H1 (cell line): ENCODE data around the gene NHSL2. TPM values are rescaled to one million over a fixed set of nuclear protein-coding genes. Genes with fewer than 3 reads are reported as not detected.

Source experiments
- CTCF ChIA-PET: fragments of 300-600 bp; sonication (Branson Sonifier 250); formaldehyde crosslinking; loops from one replicate; lab custom pipeline; 2021; ENCODE audit not compliant: partially characterized antibody; lab: Charles Lee
- POLR2A ChIA-PET: fragments of 300-600 bp; sonication (Branson Sonifier 250); formaldehyde crosslinking; loops from one replicate; lab custom pipeline; 2021; ENCODE audit warnings: inconsistent platforms; ENCODE audit not compliant: partially characterized antibody; lab: Charles Lee
- DNase-seq, 2 experiments: peaks; one replicate each; pipeline versions ENCODE4 v3.0.0 to v3.0.0-alpha.2; 2010 to 2022; ENCODE audit warnings: low spot score in 2 of 2, low read depth in 1 of 2, mixed read lengths in 1 of 2
- FAIRE-seq: peaks from 2 replicates; lab custom pipeline; 2011; peaks lifted over from hg19 to GRCh38; lab: Jason Lieb, UNC
- H2AFZ ChIP-seq: 2 replicates; pipeline ENCODE4 v1.8.1; 2012; ENCODE audit warnings: low read length, inconsistent platforms
- H2AK5ac ChIP-seq: 2 replicates; pipeline ENCODE4 v1.6.1; 2013; ENCODE audit warnings: low read depth, low read length
- H2BK120ac ChIP-seq: replicated peaks from 2 replicates; pipeline ENCODE3; 2013; ENCODE audit warnings: low read depth, low read length, inconsistent platforms
- H2BK12ac ChIP-seq: 2 replicates; pipeline ENCODE4 v1.6.1; 2013; ENCODE audit warnings: low read depth, low read length
- H2BK15ac ChIP-seq: 2 replicates; pipeline ENCODE4 v1.6.1; 2013; ENCODE audit warnings: low read length
- H2BK20ac ChIP-seq: 2 replicates; pipeline ENCODE4 v1.6.1; 2013; ENCODE audit warnings: low read length
- H2BK5ac ChIP-seq: 2 replicates; pipeline ENCODE4 v1.6.1; 2013; ENCODE audit warnings: low read depth, low read length
- H3K14ac ChIP-seq: 2 replicates; pipeline ENCODE4 v1.6.1; 2013; ENCODE audit warnings: inconsistent platforms; ENCODE audit not compliant: insufficient read length
- H3K18ac ChIP-seq: 2 replicates; pipeline ENCODE4 v1.6.1; 2013; ENCODE audit warnings: low read length; ENCODE audit errors: extremely low read depth
- H3K23ac ChIP-seq: 2 replicates; pipeline ENCODE4 v1.6.1; 2013; ENCODE audit warnings: inconsistent platforms; ENCODE audit not compliant: insufficient read length
- H3K23me2 ChIP-seq: 2 replicates; pipeline ENCODE4 v1.6.1; 2013; ENCODE audit warnings: low read depth, low read length
- H3K27ac ChIP-seq: 2 replicates; pipeline ENCODE4 v1.6.1; 2011; ENCODE audit warnings: low read depth, low read length, inconsistent platforms
- H3K27me3 ChIP-seq, 4 experiments: replicated peaks in 1 of 4; 1 replicate in 1 of 4; 2 replicates in 3 of 4; pipeline versions ENCODE4 v1.6.1 to v1.8.1; 2011 to 2013; ENCODE audit warnings: low read length in 3 of 4, mild to moderate bottlenecking in 3 of 4, inconsistent platforms in 2 of 4, mixed read lengths in 2 of 4, moderate library complexity in 1 of 4; ENCODE audit not compliant: control insufficient read depth in 3 of 4, insufficient read depth in 3 of 4; ENCODE audit errors: extremely low read depth in 1 of 4
- H3K36me3 ChIP-seq, 4 experiments: 2 replicates each; pipeline versions ENCODE4 v1.6.1 to v1.8.1; 2011 to 2013; ENCODE audit warnings: mild to moderate bottlenecking in 4 of 4, low read length in 3 of 4, moderate library complexity in 2 of 4, control low read depth in 1 of 4, inconsistent platforms in 1 of 4; ENCODE audit not compliant: insufficient read depth in 4 of 4, control insufficient read depth in 2 of 4
- H3K4ac ChIP-seq: replicated peaks from 2 replicates; pipeline ENCODE3; 2013; ENCODE audit warnings: low read length, low read depth, mixed read lengths, inconsistent platforms; ENCODE audit not compliant: insufficient read length
- H3K4me1 ChIP-seq, 4 experiments: replicated peaks in 1 of 4; 1 replicate in 1 of 4; 2 replicates in 3 of 4; pipeline versions ENCODE4 v1.6.1 to v1.8.1; 2011 to 2013; ENCODE audit warnings: low read length in 3 of 4, inconsistent platforms in 2 of 4, mixed read lengths in 1 of 4; ENCODE audit not compliant: insufficient read depth in 4 of 4, control insufficient read depth in 3 of 4
- H3K4me2 ChIP-seq, 2 experiments: 2 replicates each; pipeline versions ENCODE4 v1.6.1 to v1.8.1; 2011 to 2013; ENCODE audit warnings: low read depth in 2 of 2, low read length in 2 of 2, control low read depth in 1 of 2, inconsistent platforms in 1 of 2, mild to moderate bottlenecking in 1 of 2; ENCODE audit not compliant: insufficient read depth in 1 of 2
- H3K4me3 ChIP-seq, 4 experiments: fragments of 200-600, 300-600 bp in 1 of 4; sonication (generic), shearing (Covaris generic), sonication (Bioruptor Twin) in 1 of 4; 2 replicates each; pipeline versions ENCODE4 v1.5.1 to v1.8.1; 2011 to 2016; ENCODE audit warnings: low read length in 4 of 4, low read depth in 3 of 4, control low read depth in 2 of 4, inconsistent platforms in 2 of 4, mild to moderate bottlenecking in 2 of 4, mixed read lengths in 1 of 4, moderate library complexity in 1 of 4; ENCODE audit not compliant: insufficient read depth in 2 of 4; ENCODE audit errors: extremely low read depth in 1 of 4
- H3K56ac ChIP-seq: replicated peaks from 2 replicates; pipeline ENCODE3; 2013; ENCODE audit warnings: low read depth, mild to moderate bottlenecking, mixed read lengths, low read length, inconsistent platforms; ENCODE audit not compliant: insufficient read length
- H3K79me1 ChIP-seq: 2 replicates; pipeline ENCODE4 v1.6.1; 2013; ENCODE audit warnings: low read depth, low read length, control low read depth
- H3K79me2 ChIP-seq, 2 experiments: 2 replicates each; pipeline versions ENCODE4 v1.6.1 to v1.8.1; 2012 to 2013; ENCODE audit warnings: low read length in 2 of 2, mild to moderate bottlenecking in 2 of 2, inconsistent platforms in 1 of 2; ENCODE audit not compliant: insufficient read depth in 2 of 2, control insufficient read depth in 1 of 2
- H3K9ac ChIP-seq, 4 experiments: replicated peaks in 1 of 4; 1 replicate in 1 of 4; 2 replicates in 3 of 4; pipeline versions ENCODE4 v1.6.1 to v1.8.1; 2011 to 2013; ENCODE audit warnings: low read depth in 3 of 4, low read length in 3 of 4, control low read depth in 2 of 4, mild to moderate bottlenecking in 2 of 4, moderate library complexity in 2 of 4, inconsistent platforms in 1 of 4; ENCODE audit errors: extremely low read depth in 1 of 4
- H3K9me3 ChIP-seq, 2 experiments: 2 replicates each; pipeline versions ENCODE4 v1.6.1 to v1.8.1; 2012 to 2013; ENCODE audit warnings: mild to moderate bottlenecking in 2 of 2, moderate library complexity in 2 of 2, control low read depth in 1 of 2, inconsistent platforms in 1 of 2, low read depth in 1 of 2, low read length in 1 of 2, mixed read lengths in 1 of 2; ENCODE audit not compliant: insufficient read depth in 2 of 2
- H4K20me1 ChIP-seq, 2 experiments: replicated peaks in 1 of 2; 2 replicates each; pipeline versions ENCODE3 to v1.8.1; 2011 to 2013; ENCODE audit warnings: inconsistent platforms in 2 of 2, low read length in 2 of 2, mild to moderate bottlenecking in 1 of 2; ENCODE audit not compliant: insufficient read depth in 2 of 2, control insufficient read depth in 1 of 2
- H4K5ac ChIP-seq: 2 replicates; pipeline ENCODE4 v1.6.1; 2013; ENCODE audit warnings: low read length, low read depth, mixed read lengths, inconsistent platforms; ENCODE audit not compliant: insufficient read length
- H4K8ac ChIP-seq: 2 replicates; pipeline ENCODE4 v1.8.0; 2013; ENCODE audit warnings: mild to moderate bottlenecking, moderate library complexity, low read length, inconsistent platforms; ENCODE audit not compliant: insufficient read depth; ENCODE audit errors: extremely low read depth
- H4K91ac ChIP-seq: replicated peaks from 2 replicates; pipeline ENCODE3; 2013; ENCODE audit warnings: low read length, mixed read lengths, inconsistent platforms; ENCODE audit not compliant: insufficient read length
- ASH2L ChIP-seq: fragments of 200-600, 300-600 bp; sonication (generic); IDR thresholded peaks from one replicate; pipeline ENCODE4 v1.7.1; 2017; ENCODE audit warnings: low read length
- TEAD4 ChIP-seq: IDR thresholded peaks from 2 replicates; pipeline ENCODE4 v1.6.1; 2012; ENCODE audit warnings: low read depth, low read length, inconsistent platforms, mixed read lengths
- ZNF274 ChIP-seq: IDR thresholded peaks from 2 replicates; pipeline ENCODE4 v1.7.0; 2012; ENCODE audit warnings: low read length, borderline replicate concordance; ENCODE audit errors: extremely low read depth
- WGBS, 2 experiments: shearing (Covaris generic) in 1 of 2; methylation state at CpG; one replicate each; pipeline versions ENCODE4 v1.1.6 to v1.1.7; 2013 to 2015; ENCODE audit warnings: low lambda C conversion rate in 2 of 2, mixed read lengths in 2 of 2, inconsistent platforms in 1 of 2, low coverage in 1 of 2, missing lambda C conversion rate in 1 of 2; ENCODE audit not compliant: insufficient replicate concordance in 2 of 2, insufficient coverage in 1 of 2, insufficient read length in 1 of 2; ENCODE audit errors: extremely low coverage in 1 of 2, missing lambda C conversion rate in 1 of 2; 5-methylcytosine and 5-hydroxymethylcytosine counted together
- polyA plus RNA-seq, 7 experiments: library from polyadenylated mRNA; depleted of rRNA in 3 of 7; stranded (reverse) in 5 of 7; unstranded in 2 of 7; fragments of >200 nt in 5 of 7; fragments of 200-250 nt in 2 of 7; gene quantifications; 1 replicate in 5 of 7; 2 replicates in 1 of 7; 4 replicates in 1 of 7; pipeline versions ENCODE4 v1.2.1 to v1.2.3, GENCODE V29; 2011 to 2013; ENCODE audit warnings: missing spikeins in 2 of 7, mixed read lengths in 2 of 7
- total RNA-seq: library from RNA; stranded (reverse); fragmentation: NEBNext Ultra II Directional; extraction: Animal tissue kit (Norgen Biotek cat#: 25700); gene quantifications from 2 replicates; pipeline ENCODE4 v1.2.1, GENCODE V29; 2021

NHSL2 gene
- total and polyA plus RNA-seq, 2 of the 8 experiments (the other 6 are each of a cell fraction or from before 2014, with no cell fraction given), result 3.7 to 7.2 TPM

DNA sequence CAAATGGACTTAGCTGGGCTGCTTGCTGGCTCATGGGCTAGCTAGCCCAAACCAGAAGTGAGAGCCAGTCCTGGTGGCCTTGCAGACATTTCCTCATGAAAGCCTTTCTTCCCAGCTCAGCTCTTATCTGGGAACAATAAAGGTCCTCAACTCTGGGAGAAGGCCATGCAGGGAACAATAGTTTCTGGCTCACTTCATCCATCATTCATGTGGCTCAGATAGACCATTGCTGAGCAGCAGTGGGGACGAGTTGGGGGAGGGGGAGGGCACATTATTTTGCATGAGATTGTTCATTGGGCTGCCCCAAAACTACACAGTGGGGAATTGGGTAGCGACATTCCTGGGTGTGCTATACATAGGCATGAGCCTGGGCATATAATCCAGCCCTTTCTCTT is 47.6 kb downstream of the NHSL2 start:
- peak overlapping the region; percentile 78 for H2BK12ac ChIP-seq
- peak overlapping the region; percentile 99 for H2BK5ac ChIP-seq
- H3K18ac ChIP-seq, result peak overlapping the region; percentile 97
- H2BK120ac ChIP-seq, result peak overlapping the region; percentile 98
- H4K8ac ChIP-seq, result peak overlapping the region; percentile 81; the same call in 1 of the 2 replicates
- H2AK5ac ChIP-seq, result peak overlapping the region; percentile 40; the same call in 1 of the 2 replicates
- no peaks in the 10 kb centered on the region for H4K20me1 ChIP-seq
- H3K9me3 ChIP-seq, result no peaks in the 10 kb centered on the region
- no peak overlapping the region for H2AFZ ChIP-seq
- ChIA-PET CTCF (interaction anchor here (1.0 to 2.1 kb wide), 5 partner anchors 12 to 47 kb away, joined by 3 to 19 read pairs (median 5); partner anchors contain the start of gene NHSL2), POLR2A (interaction anchor here (0.8 to 2.9 kb wide), 16 partner anchors 9 to 425 kb away, joined by 3 to 16 read pairs (median 4); partner anchors contain the start of gene NHSL2)
- H3K79me2 ChIP-seq, result peaks cover 0 to 19% of the 10 kb centered on the region in 2 experiments; a peak in 2 of 4 replicates
- FAIRE-seq (no peak), DNase-seq (no peak)
- no peak overlapping the region for H2BK15ac ChIP-seq
- H3K4me2 ChIP-seq, result peak overlapping the region; percentile 63 to 76
- WGBS, 2 experiments, result 0% methylated on average over 1 of the region's 2 CpGs; no CpG with 5 or more reads in 1 of the 2 experiments
- H4K5ac ChIP-seq, result peak overlapping the region; percentile 90
- no peaks in the 10 kb centered on the region for H3K23me2 ChIP-seq
- H3K4ac ChIP-seq, result no peak overlapping the region
- no peaks in the 10 kb centered on the region for H3K27me3 ChIP-seq
- H3K4me1 ChIP-seq, result peaks cover 10 to 24% (median 24%) of the 10 kb centered on the region in 4 experiments
- TF ChIP-seq TEAD4, result 0 out of 2 replicates have a peak, but pooled peaks have one; percentile 12
- TF ChIP-seq ASH2L, result peak; percentile 61
- TF ChIP-seq ZNF274, result no peak
- H4K91ac ChIP-seq, result peak overlapping the region; percentile 88
- H3K36me3 ChIP-seq, result no peaks in the 10 kb centered on the region
- H3K79me1 ChIP-seq, result no peaks in the 10 kb centered on the region
- peak overlapping the region; percentile 100 for H2BK20ac ChIP-seq
- H3K9ac ChIP-seq, result peak overlapping the region in 3 of 4 experiments; percentile 47 to 76 (median 65); a peak in 6 of 7 replicates
- peak overlapping the region in 3 of 4 experiments; percentile 50 to 56 (median 55); a peak in 6 of 8 replicates for H3K4me3 ChIP-seq
- H3K56ac ChIP-seq, result peak overlapping the region; percentile 1
- H3K14ac ChIP-seq, result no peak overlapping the region
- H3K23ac ChIP-seq, result no peak overlapping the region
- peak overlapping the region; percentile 96 for H3K27ac ChIP-seq
